ENCODE results near the gene VMP1. TPM values are rescaled to one million over a fixed set of nuclear protein-coding genes. Genes with fewer than 3 reads are reported as not detected.

The VMP1 gene
- 100 to 1,000 TPM in 1 of 12 donors, 10 to 100 TPM in 10, not detected in 1; 39.6 to 123 (median 50.4) TPM for polyA plus RNA-seq (ENCODE audit: insufficient read length in 12 of 12)
- long read RNA-seq, donor 1, full-length matches to known transcripts, result 190 of 195 reads
- long read RNA-seq, donor 1, partial matches to known transcripts, result 5 of 195 reads
- long read RNA-seq, donor 1, other reads (novel, unspliced or antisense), result 0 of 195 reads
- long read RNA-seq, donor 2, full-length matches to known transcripts, result 16 of 16 reads
- long read RNA-seq, donor 2, partial matches to known transcripts, result 0 of 16 reads
- long read RNA-seq, donor 2, other reads (novel, unspliced or antisense), result 0 of 16 reads
- long read RNA-seq, donor 3, full-length matches to known transcripts, result 14 of 14 reads
- long read RNA-seq, donor 3, partial matches to known transcripts, result 0 of 14 reads
- long read RNA-seq, donor 3, other reads (novel, unspliced or antisense), result 0 of 14 reads
- long read RNA-seq, donor 4, full-length matches to known transcripts, result 11 of 11 reads
- long read RNA-seq, donor 4, partial matches to known transcripts, result 0 of 11 reads
- long read RNA-seq, donor 4, other reads (novel, unspliced or antisense), result 0 of 11 reads
- long read RNA-seq, donor 5, full-length matches to known transcripts, result 30 of 30 reads
- long read RNA-seq, donor 5, partial matches to known transcripts, result 0 of 30 reads
- long read RNA-seq, donor 5, other reads (novel, unspliced or antisense), result 0 of 30 reads
- long read RNA-seq, donor 6, full-length matches to known transcripts, result 9 of 9 reads
- long read RNA-seq, donor 6, partial matches to known transcripts, result 0 of 9 reads
- long read RNA-seq, donor 6, other reads (novel, unspliced or antisense), result 0 of 9 reads
- long read RNA-seq, donor 7, full-length matches to known transcripts, result 15 of 15 reads
- long read RNA-seq, donor 7, partial matches to known transcripts, result 0 of 15 reads
- long read RNA-seq, donor 7, other reads (novel, unspliced or antisense), result 0 of 15 reads
- long read RNA-seq, donor 8, full-length matches to known transcripts, result 29 of 29 reads
- long read RNA-seq, donor 8, partial matches to known transcripts, result 0 of 29 reads
- long read RNA-seq, donor 8, other reads (novel, unspliced or antisense), result 0 of 29 reads
- long read RNA-seq, donor 9, full-length matches to known transcripts, result 27 of 27 reads
- long read RNA-seq, donor 9, partial matches to known transcripts, result 0 of 27 reads
- long read RNA-seq, donor 9, other reads (novel, unspliced or antisense), result 0 of 27 reads
- long read RNA-seq, donor 10, full-length matches to known transcripts, result 24 of 24 reads
- long read RNA-seq, donor 10, partial matches to known transcripts, result 0 of 24 reads
- long read RNA-seq, donor 10, other reads (novel, unspliced or antisense), result 0 of 24 reads
- long read RNA-seq, donor 11, full-length matches to known transcripts, result 35 of 35 reads
- long read RNA-seq, donor 11, partial matches to known transcripts, result 0 of 35 reads
- long read RNA-seq, donor 11, other reads (novel, unspliced or antisense), result 0 of 35 reads

- peak; percentile 97 for DNase-seq
Measured at GRCh38 chr17:59707149-59707970, at the start of gene VMP1, which contains the start of gene PTRH2. TSS of gene VMP1 (plus strand) at chr17:59707654. CDS start at chr17:59731447, 23,793 bp downstream. TSS of gene PTRH2 (minus strand) at chr17:59707430. CDS start at chr17:59697978, 9,452 bp downstream.

GRCh38 chr17:59666235-59666634 is 41.2 kb upstream of the VMP1 start:
- no peak for DNase-seq

- DNase-seq, result no peak
Measured at GRCh38 chr17:59668816-59669215, 38.6 kb upstream of the VMP1 start.

- DNase-seq, result no peak
Measured at GRCh38 chr17:59669411-59669810, 38.0 kb upstream of the VMP1 start.

GRCh38 chr17:59669944-59670343 is 37.5 kb upstream of the VMP1 start:
- no peak for DNase-seq

- DNase-seq, result no peak
Measured at GRCh38 chr17:59671386-59671785, 36.1 kb upstream of the VMP1 start.

GRCh38 chr17:59675231-59675630 is 32.2 kb upstream of the VMP1 start:
- DNase-seq, result no peak

- no peak for DNase-seq
Measured at GRCh38 chr17:59676716-59677115, 30.7 kb upstream of the VMP1 start.

GRCh38 chr17:59678918-59679317 is 28.5 kb upstream of the VMP1 start:
- no peak for DNase-seq

GRCh38 chr17:59680314-59680713 is 27.1 kb upstream of the VMP1 start:
- no peak for DNase-seq

GRCh38 chr17:59683283-59683682 is 24.2 kb upstream of the VMP1 start:
- no peak for DNase-seq

- DNase-seq, result no peak
Measured at GRCh38 chr17:59684967-59685366, 22.5 kb upstream of the VMP1 start.

- no peak for DNase-seq
Measured at GRCh38 chr17:59688008-59688407, 19.4 kb upstream of the VMP1 start.

- DNase-seq, result peak; percentile 23
Measured at GRCh38 chr17:59688496-59688895, 19.0 kb upstream of the VMP1 start.

GRCh38 chr17:59693582-59693981 is 13.9 kb upstream of the VMP1 start:
- DNase-seq, result no peak

GRCh38 chr17:59694344-59694743 is 13.1 kb upstream of the VMP1 start:
- no peak for DNase-seq

- no peak for DNase-seq
Measured at GRCh38 chr17:59695945-59696681, 11.3 kb upstream of the VMP1 start.

- DNase-seq, result no peak
Measured at GRCh38 chr17:59696682-59697277, 10.7 kb upstream of the VMP1 start.

GRCh38 chr17:59698143-59698542 is 9.3 kb upstream of the VMP1 start:
- DNase-seq, result no peak

Measured in muscle of arm (tissue), 14 donors.